ENCODE measurements around the gene PARVB. TPM values are rescaled to one million over a fixed set of nuclear protein-coding genes. Genes with fewer than 3 reads are reported as not detected.

PARVB gene
- total and polyA plus RNA-seq, 2 donors (not counting 3 experiments of a cell fraction or from before 2014, with no cell fraction given): 155 to 162 TPM

DNA sequence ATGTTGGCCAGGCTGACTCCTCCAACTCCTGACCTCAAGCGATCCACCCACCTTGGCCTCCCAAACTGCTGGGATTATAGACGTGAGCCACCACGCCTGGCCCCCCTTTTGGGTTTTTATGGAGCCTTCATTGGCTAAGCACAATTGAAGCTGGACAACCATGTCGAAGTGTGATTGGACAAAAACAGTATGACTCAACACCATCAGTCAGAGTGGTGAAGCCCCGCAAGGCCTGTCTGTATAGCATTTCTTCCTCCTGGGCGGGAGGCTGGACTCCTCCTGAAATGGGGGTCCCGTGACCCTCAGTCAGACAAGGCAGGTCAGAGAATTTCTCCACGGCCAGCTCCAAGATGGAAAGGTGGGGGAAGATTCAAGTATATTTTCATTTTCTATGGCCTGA lies 3.1 kb upstream of the PARVB start:
- no peaks in the 10 kb centered on the region for H3K9me1 ChIP-seq (replicated peaks; ENCODE audit: control insufficient read depth, extremely low read depth, insufficient read depth, low read length)
- H3K4me2 ChIP-seq (ENCODE audit: insufficient read depth, low read length): peak overlapping the region; percentile 26
- no peak overlapping the region for H2AFZ ChIP-seq (ENCODE audit: low read depth, low read length)
- H3K36me3 ChIP-seq (ENCODE audit: control insufficient read depth in 2 of 2, extremely low read depth in 1 of 2, insufficient read depth in 2 of 2, low read length in 2 of 2): no peaks in the 10 kb centered on the region
- peak; percentile 54 for DNase-seq (ENCODE audit: low read depth, low spot score)
- H4K20me1 ChIP-seq (replicated peaks; ENCODE audit: control insufficient read depth, extremely low read depth, insufficient read depth, low read length): no peaks in the 10 kb centered on the region
- peaks cover 42% of the 10 kb centered on the region for H3K4me1 ChIP-seq (ENCODE audit: control insufficient read depth, extremely low read depth, insufficient read depth, low read length)
- FAIRE-seq: peak; percentile 18
- CTCF ChIA-PET: interaction anchor here (0.6 to 2.6 kb wide), 5 partner anchors 18 to 75 kb away, joined by 3 to 21 read pairs (median 10); no protein-coding TSS in a partner anchor
- POLR2A ChIA-PET: no interaction called here
- H3K79me2 ChIP-seq (ENCODE audit: control insufficient read depth, insufficient read depth, low read length): peaks cover 37% of the 10 kb centered on the region
- TF ChIP-seq POLR2A (IDR thresholded peaks at IDR 0.05; ENCODE audit: low read depth, low read length) (no peak), FOS (IDR thresholded peaks at IDR 0.05; ENCODE audit: borderline replicate concordance, insufficient read depth, low read length) (no peak), JUN (IDR thresholded peaks at IDR 0.05; ENCODE audit: borderline replicate concordance, insufficient read depth, insufficient read length, low read depth) (no peak), GATA2 (IDR thresholded peaks at IDR 0.05; ENCODE audit: insufficient read depth, insufficient read length, low read depth, low read length) (no peak), MYC (IDR thresholded peaks at IDR 0.05; ENCODE audit: low read depth, low read length) (no peak), POLR2AphosphoS5 (IDR thresholded peaks at IDR 0.05; ENCODE audit: insufficient read depth, low read depth, low read length) (no peak), EZH2 (IDR thresholded peaks at IDR 0.05; ENCODE audit: borderline replicate concordance, low read depth, low read length, severe bottlenecking) (no peak)
- TF ChIP-seq, protein P1, sequence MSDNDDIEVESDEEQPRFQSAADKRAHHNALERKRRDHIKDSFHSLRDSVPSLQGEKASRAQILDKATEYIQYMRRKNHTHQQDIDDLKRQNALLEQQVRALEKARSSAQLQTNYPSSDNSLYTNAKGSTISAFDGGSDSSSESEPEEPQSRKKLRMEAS (IDR thresholded peaks at IDR 0.05; ENCODE audit: insufficient read depth, insufficient read length): no peak
- TF ChIP-seq, protein P2, sequence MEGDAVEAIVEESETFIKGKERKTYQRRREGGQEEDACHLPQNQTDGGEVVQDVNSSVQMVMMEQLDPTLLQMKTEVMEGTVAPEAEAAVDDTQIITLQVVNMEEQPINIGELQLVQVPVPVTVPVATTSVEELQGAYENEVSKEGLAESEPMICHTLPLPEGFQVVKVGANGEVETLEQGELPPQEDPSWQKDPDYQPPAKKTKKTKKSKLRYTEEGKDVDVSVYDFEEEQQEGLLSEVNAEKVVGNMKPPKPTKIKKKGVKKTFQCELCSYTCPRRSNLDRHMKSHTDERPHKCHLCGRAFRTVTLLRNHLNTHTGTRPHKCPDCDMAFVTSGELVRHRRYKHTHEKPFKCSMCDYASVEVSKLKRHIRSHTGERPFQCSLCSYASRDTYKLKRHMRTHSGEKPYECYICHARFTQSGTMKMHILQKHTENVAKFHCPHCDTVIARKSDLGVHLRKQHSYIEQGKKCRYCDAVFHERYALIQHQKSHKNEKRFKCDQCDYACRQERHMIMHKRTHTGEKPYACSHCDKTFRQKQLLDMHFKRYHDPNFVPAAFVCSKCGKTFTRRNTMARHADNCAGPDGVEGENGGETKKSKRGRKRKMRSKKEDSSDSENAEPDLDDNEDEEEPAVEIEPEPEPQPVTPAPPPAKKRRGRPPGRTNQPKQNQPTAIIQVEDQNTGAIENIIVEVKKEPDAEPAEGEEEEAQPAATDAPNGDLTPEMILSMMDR (IDR thresholded peaks at IDR 0.05; ENCODE audit: extremely low read depth in 1 of 2, insufficient read depth in 1 of 2, low read depth in 1 of 2, low read length in 2 of 2): no peak
- TSS peak; percentile 25 for BruUV-seq (replicated peaks)
- peak overlapping the region; percentile 96 for H3K27ac ChIP-seq (ENCODE audit: insufficient read depth, low read depth, low read length)
- no peaks in the 10 kb centered on the region for H3K27me3 ChIP-seq (ENCODE audit: control insufficient read depth in 2 of 2, insufficient read depth in 2 of 2, low read length in 2 of 2)
- no peak overlapping the region for H3K4me3 ChIP-seq (replicated peaks in 1 of 3; ENCODE audit: insufficient read depth in 1 of 3, low read depth in 1 of 3, low read length in 3 of 3)
- no peaks in the 10 kb centered on the region for H3K9me3 ChIP-seq (replicated peaks; ENCODE audit: control insufficient read depth, insufficient read depth, low read length)
- dilution Hi-C loops (cut with MboI; ENCODE audit: extremely low pct_ligation_motif_present, low sequenced_read_pairs): no loop called here
- intact Hi-C loops (cut with micrococcal nuclease): loop anchor here (1.0 to 10.0 kb wide), 3 partner anchors 18 to 1294 kb away; no protein-coding TSS in a partner anchor
- peak overlapping the region; percentile 79 for H3K9ac ChIP-seq (replicated peaks; ENCODE audit: extremely low read depth, insufficient read depth, low read length)

Data from endothelial cell of umbilical vein (primary cell).